Kidney capillary endothelial cell (primary cell): ENCODE data around the gene ANKRD24.
"Not testable (repeated sequence)": the region's sequence is repeated elsewhere in the genome, so short reads cannot be mapped to it uniquely, and the experiment has no call there.

Source experiments
- DNase-seq: peaks from one replicate; pipeline ENCODE4 v3.0.0-alpha.2; 2018; ENCODE audit warnings: low spot score

Gene ANKRD24

DNA sequence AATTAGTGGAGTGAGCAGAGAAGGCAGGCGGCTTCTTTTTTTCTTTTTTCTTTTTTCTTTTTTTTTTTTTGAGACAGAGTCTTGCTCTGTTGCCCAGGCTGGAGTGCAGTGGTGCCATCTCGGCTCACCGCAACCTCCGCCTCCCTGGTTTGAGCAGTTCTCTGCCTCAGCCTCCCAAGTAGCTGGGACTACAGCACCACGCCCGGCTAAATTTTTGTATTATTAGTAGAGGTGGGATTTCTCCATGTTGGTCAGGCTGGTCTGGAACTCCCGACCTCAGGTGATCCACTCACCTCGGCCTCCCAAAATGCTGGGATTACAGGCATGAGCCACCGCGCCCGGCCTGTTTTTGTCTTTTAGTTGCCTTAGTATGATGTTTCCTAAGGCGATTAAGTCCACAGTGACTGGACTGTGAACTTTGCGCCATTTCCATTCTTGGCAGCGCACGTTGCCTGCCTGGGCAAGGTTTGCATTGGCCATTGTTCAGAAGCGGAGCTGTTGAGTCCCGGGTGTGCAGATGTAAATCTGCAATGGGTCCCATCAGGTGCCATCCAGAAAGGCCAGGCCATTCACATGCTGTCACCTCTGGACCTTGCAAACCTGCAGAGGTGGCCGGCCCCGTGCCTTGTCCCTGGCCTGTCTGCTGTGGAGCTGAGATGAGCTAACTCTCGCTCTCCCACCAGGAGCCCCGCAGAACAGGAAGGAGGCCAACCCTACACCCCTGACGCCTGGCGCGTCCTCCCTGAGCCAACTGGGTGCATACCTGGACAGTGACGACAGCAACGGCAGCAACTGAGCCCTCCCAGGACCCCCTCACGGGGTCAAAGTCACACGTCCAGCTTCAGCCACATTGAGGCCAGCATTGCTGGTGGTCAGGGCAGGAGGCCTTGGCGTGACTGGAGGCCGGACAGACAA lies 85.7 kb downstream of the ANKRD24 start:
- DNase-seq, result no peak

DNA sequence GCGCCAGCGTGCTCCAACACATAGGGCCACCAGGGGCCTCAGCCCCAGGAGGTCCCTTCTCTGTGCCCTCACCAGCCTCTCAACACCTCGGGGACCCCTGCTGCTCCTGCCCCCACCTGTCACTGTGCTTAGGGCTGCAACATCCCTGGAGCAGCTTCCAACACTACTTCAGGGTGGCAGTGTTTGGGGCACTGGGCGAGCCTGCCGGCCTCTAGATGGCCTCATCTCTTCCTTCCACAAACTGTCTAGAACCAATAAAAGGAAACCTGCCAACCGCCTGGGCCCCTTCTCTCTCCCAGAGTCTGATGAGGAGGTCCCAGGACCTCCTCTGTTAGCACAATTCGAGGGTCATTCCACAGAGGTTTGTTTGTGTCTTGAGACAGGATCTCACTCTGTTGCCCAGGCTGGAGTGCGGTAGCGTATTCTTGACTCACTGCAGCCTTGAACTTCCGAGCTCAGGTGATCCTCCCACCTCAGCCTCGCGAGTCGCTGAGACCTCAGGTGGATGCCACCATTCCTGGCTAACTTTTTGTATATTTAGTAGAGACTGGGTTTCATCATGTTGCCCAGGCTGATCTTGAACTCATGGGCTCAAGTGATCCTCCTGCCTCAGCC lies 86.4 kb downstream of the ANKRD24 start:
- DNase-seq, result no peak

DNA sequence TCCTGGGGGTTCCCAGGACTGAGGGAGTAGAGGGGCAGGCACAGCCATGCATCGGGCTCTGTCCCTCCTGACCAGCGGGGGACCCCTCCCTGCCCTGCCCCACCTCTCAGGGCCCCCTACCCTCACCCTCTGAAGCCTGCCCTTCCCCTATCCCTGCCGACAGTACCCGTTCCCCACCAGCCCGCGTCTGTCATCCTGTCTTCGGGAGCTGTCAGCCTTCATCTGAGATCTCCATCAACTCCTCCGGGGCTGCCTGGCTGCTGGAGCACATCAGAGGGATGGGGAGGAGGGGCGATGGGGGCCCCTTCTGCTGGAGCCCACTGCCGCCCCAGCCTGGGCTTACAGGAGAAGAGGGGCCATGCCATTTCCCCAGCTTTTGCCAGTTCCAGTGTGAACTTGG lies 90.4 kb downstream of the ANKRD24 start:
- DNase-seq, result no peak

DNA sequence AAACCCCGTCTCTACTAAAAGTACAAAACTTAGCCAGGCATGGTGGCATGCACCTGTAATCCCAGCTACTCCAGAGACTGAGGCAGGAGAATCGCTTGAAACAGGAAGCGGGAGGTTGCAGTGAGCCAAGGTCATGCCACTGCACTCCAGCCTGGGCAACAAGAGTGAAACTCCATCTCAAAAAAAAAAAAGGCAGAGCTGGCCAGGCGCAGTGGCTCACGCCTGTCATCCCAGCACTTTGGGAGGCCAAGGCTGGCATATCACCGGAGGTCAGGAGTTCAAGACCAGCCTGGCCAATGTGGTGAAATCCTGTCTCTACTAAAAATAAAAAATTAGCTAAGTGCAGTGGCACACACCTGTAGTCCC lies 91.8 kb downstream of the ANKRD24 start:
- DNase-seq, result not testable (repeated sequence)
